Esophagus muscularis mucosa (tissue), 4 donors: ENCODE results near the gene CHCHD3.

Experiments
- EP300 ChIP-seq: sonication (generic); formaldehyde crosslinking; IDR thresholded peaks from one replicate; pipeline ENCODE4 v1.6.1; 2017; ENCODE audit warnings: antibody characterized with exemption
- POLR2A ChIP-seq: fragments of 450-650 bp; IDR thresholded peaks from one replicate; pipeline ENCODE4 v1.6.1; 2017; ENCODE audit warnings: antibody characterized with exemption, moderate library complexity, mild to moderate bottlenecking, low read depth
- POLR2AphosphoS5 ChIP-seq, 2 donors: sonication (generic); formaldehyde crosslinking; IDR thresholded peaks; one replicate each; pipeline ENCODE4 v1.6.1; 2017; ENCODE audit warnings: antibody characterized with exemption in 2 of 2
- TF ChIP-seq, protein P1 (sequence below), 3 experiments: fragments of 200-600 bp in 2 of 3; fragments of 450-650 bp in 1 of 3; sonication (generic) in 2 of 3; IDR thresholded peaks; one replicate each; pipeline ENCODE4 v1.5.1; 2017 to 2019; ENCODE audit warnings: antibody characterized with exemption in 3 of 3, mild to moderate bottlenecking in 2 of 3, moderate library complexity in 1 of 3

DNA sequence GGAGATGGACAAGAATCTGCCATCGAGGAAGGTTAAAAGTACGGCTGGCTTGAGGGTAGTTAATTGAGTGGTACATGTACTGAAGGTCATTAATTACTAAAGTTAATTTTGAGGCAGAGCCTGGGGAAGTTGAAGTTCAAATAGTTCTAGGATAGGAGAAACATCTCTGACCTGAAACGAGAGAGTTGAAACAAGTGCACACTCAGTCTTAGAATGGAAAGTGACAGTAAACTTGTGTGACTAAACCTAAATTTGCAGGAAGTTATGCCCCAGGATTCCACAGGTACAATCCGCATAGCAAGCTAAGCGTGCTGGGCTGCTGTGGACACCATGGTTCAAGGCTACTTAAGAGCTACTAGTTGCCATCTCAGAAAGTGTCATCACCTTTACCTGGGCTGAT is 209.9 kb downstream of the CHCHD3 start:
- TF ChIP-seq, protein P1, sequence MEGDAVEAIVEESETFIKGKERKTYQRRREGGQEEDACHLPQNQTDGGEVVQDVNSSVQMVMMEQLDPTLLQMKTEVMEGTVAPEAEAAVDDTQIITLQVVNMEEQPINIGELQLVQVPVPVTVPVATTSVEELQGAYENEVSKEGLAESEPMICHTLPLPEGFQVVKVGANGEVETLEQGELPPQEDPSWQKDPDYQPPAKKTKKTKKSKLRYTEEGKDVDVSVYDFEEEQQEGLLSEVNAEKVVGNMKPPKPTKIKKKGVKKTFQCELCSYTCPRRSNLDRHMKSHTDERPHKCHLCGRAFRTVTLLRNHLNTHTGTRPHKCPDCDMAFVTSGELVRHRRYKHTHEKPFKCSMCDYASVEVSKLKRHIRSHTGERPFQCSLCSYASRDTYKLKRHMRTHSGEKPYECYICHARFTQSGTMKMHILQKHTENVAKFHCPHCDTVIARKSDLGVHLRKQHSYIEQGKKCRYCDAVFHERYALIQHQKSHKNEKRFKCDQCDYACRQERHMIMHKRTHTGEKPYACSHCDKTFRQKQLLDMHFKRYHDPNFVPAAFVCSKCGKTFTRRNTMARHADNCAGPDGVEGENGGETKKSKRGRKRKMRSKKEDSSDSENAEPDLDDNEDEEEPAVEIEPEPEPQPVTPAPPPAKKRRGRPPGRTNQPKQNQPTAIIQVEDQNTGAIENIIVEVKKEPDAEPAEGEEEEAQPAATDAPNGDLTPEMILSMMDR (IDR thresholded peaks at IDR 0.05) = no peak
- TF ChIP-seq POLR2A (no peak), EP300 (no peak), POLR2AphosphoS5 (IDR thresholded peaks at IDR 0.05) (no peak)
